Limb (tissue), 2 donors: ENCODE results near the gene CFAP43.

ENCODE experiments used
- DNase-seq, 2 donors: peaks; one replicate each; pipeline ENCODE4 v3.0.0-alpha.2; 2016; ENCODE audit errors: extremely low spot score in 2 of 2

Gene CFAP43

DNA sequence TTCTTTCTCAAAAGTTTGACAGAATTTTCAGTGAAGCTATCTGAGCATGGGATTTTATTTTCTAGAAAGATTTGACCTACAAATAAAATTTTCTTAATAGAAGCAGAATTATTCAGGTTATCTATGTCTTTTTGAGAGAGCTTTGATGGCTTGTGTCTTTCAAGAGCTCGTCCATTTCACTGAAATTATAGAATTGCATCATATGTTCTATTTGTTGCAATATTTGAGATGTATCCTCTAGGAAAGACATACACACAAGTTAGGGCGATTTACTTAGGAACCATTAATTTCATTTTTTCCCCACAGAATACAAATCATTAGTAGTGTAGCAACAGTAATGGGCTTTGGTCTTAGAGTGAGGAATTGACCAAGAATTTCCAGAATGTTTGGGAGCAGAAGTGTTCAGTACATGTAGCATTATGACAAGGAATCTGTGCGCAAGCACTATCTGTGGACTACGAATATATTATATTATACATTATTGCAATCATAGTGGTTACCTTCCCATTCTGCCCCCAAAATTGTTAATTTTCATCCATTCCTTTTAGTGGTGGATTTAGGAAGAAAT, 133.7 kb downstream of the CFAP43 start:
- no peak for DNase-seq

GRCh38 chr10:104096692-104097091, 135.5 kb downstream of the CFAP43 start:
- no peak for DNase-seq

DNA sequence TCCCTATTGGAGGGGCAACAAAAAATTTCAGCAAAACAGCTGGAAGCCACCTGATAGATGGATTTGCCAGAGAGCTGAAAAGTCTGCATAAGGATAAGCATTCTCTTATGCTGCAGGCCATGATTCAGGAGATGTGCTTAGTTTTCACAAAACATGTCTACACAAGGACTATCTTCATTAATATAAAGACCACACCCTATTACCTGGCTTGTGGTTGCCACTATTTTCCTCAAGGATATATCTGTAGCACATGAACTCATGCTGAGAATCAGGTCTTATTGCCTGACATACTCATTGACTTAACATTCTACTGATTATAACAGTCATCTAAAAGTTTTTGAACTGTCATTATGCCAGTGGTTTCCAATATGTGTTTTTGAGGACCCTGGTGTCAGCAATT, 139.4 kb downstream of the CFAP43 start:
- no peak for DNase-seq

- no peak for DNase-seq
These were observed 141.6 kb downstream of the CFAP43 start for GRCh38 chr10:104090611-104091010.

DNA sequence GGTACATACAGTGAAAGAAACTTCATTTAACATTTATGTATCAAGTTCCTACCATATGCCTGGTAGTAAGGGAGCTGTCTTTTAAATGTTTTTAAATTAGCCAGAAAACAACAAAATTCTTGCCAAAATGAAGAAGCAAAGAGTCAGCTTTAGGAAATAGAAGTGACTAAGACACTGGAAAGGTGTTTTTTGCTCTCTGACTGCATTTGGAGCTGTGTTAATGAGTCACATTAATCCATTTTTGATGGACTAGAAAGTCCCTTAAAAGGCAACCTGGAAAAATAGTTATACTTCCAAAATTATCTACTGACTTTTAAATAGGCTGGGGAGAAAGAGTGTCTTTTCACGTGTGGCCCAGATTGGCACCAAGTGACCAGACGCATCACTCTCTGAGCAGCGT, 142.5 kb downstream of the CFAP43 start:
- DNase-seq: no peak

GRCh38 chr10:104088239-104088638, 143.9 kb downstream of the CFAP43 start:
- DNase-seq: no peak

DNA sequence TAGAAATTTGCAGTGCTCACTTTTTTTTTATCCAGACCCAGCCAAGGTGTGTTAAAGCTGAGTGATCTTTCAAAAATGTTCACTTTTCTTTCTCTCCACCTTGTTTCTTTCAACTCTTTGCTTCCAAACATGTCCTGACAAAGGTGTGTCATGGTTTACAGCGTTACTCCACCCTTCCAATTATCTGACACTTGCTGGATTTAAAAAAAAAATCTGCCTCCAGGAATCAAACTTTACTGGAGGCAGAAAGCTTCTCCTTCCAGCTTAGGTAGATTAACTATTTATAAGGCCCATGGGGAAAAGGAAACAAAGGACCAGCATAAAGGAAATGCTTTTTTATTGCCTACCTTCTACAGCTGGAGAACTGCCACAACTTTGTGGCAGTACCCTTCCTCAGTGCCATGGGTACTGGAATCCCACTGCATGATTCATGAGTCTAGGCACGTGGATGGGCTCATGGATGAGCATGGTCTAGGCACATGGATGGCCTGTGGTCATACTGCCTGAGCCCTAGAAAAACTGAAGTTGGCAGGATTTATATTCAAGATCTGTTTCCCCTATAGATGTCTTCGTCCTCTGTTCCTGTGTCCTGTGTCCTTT, 146.3 kb downstream of the CFAP43 start, which contains the start of gene COL17A1:
Gene COL17A1, minus strand, starts transcription at position 80 of the 600 bp plus-strand sequence. CDS start 5,207 bp downstream, outside the sequence.
- DNase-seq: no peak

GRCh38 chr10:104084482-104085142, 147.6 kb downstream of the CFAP43 start:
- no peak for DNase-seq

- DNase-seq: no peak
These were observed 150.2 kb downstream of the CFAP43 start for GRCh38 chr10:104081998-104082397.

DNA sequence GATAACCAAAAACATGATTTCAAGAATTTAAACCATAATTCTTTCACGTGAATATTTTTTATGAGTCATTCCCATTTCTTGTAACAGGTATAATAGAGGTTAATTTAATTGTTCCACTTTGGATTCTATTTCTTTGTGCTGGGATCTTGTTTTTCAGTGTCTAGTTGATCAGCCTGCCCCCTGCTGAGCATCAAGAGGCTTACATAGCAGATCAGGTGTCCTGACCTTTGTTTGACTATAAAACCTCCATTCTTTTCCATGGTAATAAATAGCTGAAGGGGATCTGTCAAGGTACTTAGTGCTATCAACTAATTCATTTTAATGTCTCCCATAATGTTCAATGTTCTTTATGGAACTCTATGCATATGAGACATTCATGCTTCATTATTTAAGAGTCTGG, 151.4 kb downstream of the CFAP43 start:
- no peak for DNase-seq
